PC-9 (cell line): ENCODE measurements around the gene C2orf74. TPM values are rescaled to one million over a fixed set of nuclear protein-coding genes. Genes with fewer than 3 reads are reported as not detected.
"Not testable (repeated sequence)": the region's sequence is repeated elsewhere in the genome, so short reads cannot be mapped to it uniquely, and the experiment has no call there.

Source experiments
- BruUV-seq: library from RNA; stranded (reverse); fragments of 400-500 nt; replicated peaks from 2 replicates; lab custom pipeline; 2021; lab: Mats Ljungman, UMichigan
- CTCF ChIA-PET: fragments of 300-600 bp; sonication (Branson Sonifier 250); formaldehyde crosslinking; loops from one replicate; lab custom pipeline; 2022; ENCODE audit warnings: antibody characterized with exemption; lab: Charles Lee
- POLR2A ChIA-PET: fragments of 300-600 bp; sonication (Branson Sonifier 250); formaldehyde crosslinking; loops from one replicate; lab custom pipeline; 2022; ENCODE audit warnings: antibody characterized with exemption; ENCODE audit not compliant: unreplicated experiment; lab: Charles Lee
- DNase-seq, 2 experiments: peaks; one replicate each; pipeline versions ENCODE4 v3.0.0 to v3.0.0-alpha.2; 2015 to 2022; ENCODE audit warnings: mixed read lengths in 1 of 2
- H2AFZ ChIP-seq: fragments of 200-600 bp; sonication (generic); 2 replicates; pipeline ENCODE4 v1.8.1; 2017; ENCODE audit warnings: antibody characterized with exemption
- H3F3A ChIP-seq: fragments of 200-600 bp; sonication (generic); 2 replicates; pipeline ENCODE4 v1.8.1; 2017; ENCODE audit warnings: antibody characterized with exemption, mild to moderate bottlenecking, low read depth; ENCODE audit not compliant: insufficient read depth
- H3K27ac ChIP-seq: fragments of 200-600 bp; sonication (generic); 2 replicates; pipeline ENCODE4 v1.6.1; 2016; ENCODE audit warnings: mixed run types
- H3K27me3 ChIP-seq: fragments of 200-600 bp; sonication (generic); 2 replicates; pipeline ENCODE4 v1.6.1; 2016; ENCODE audit warnings: low read depth, mixed run types; ENCODE audit not compliant: insufficient read depth
- H3K36me3 ChIP-seq: fragments of 200-600 bp; sonication (generic); 2 replicates; pipeline ENCODE4 v1.6.1; 2016; ENCODE audit warnings: low read depth, mixed run types
- H3K4me1 ChIP-seq: fragments of 200-600 bp; sonication (generic); replicated peaks from 2 replicates; pipeline ENCODE4 v1.6.1; 2016; ENCODE audit warnings: mixed run types; ENCODE audit not compliant: insufficient read depth
- H3K4me2 ChIP-seq: fragments of 200-600 bp; sonication (generic); 2 replicates; pipeline ENCODE4 v1.6.1; 2017; ENCODE audit warnings: mixed run types
- H3K4me3 ChIP-seq: fragments of 200-600 bp; sonication (generic); 2 replicates; pipeline ENCODE4 v1.6.1; 2016; ENCODE audit warnings: mixed run types
- H3K79me2 ChIP-seq: fragments of 200-600 bp; sonication (generic); 2 replicates; pipeline ENCODE4 v1.6.1; 2017; ENCODE audit warnings: low read depth, mixed run types
- H3K9me2 ChIP-seq: fragments of 200-600 bp; sonication (generic); 2 replicates; pipeline ENCODE4 v1.8.1; 2017; ENCODE audit warnings: mild to moderate bottlenecking; ENCODE audit not compliant: insufficient read depth
- H3K9me3 ChIP-seq: fragments of 200-600 bp; sonication (generic); 2 replicates; pipeline ENCODE4 v1.8.1; 2016; ENCODE audit warnings: low read depth; ENCODE audit not compliant: insufficient read depth
- H4K20me1 ChIP-seq: fragments of 200-600 bp; sonication (generic); 2 replicates; pipeline ENCODE4 v1.8.1; 2017; ENCODE audit not compliant: insufficient read depth
- EZH2 ChIP-seq: fragments of 200-600 bp; sonication (generic); IDR thresholded peaks from 2 replicates; pipeline ENCODE4 v1.8.0; 2017; ENCODE audit warnings: antibody characterized with exemption, low read depth
- intact Hi-C: fragments of 100-400 bp; cut with micrococcal nuclease; formaldehyde crosslinking; loops from one replicate; pipeline ENCODE4 v1.10.0; 2022; ENCODE audit not compliant: unreplicated experiment
- total RNA-seq: library from RNA; stranded (reverse); gene quantifications from 2 replicates; pipeline ENCODE4 v1.2.3, GENCODE V29; 2021
- TF ChIP-seq, protein P1 (sequence below): fragments of 200-600 bp; sonication (generic); conservative IDR thresholded peaks from 2 replicates; pipeline ENCODE4 v1.6.1; 2017; ENCODE audit warnings: mixed run types, antibody characterized with exemption, mild to moderate bottlenecking, moderate library complexity

The C2orf74 gene
- total RNA-seq, 1 experiment from 2014 or later: 19.2 TPM

DNA sequence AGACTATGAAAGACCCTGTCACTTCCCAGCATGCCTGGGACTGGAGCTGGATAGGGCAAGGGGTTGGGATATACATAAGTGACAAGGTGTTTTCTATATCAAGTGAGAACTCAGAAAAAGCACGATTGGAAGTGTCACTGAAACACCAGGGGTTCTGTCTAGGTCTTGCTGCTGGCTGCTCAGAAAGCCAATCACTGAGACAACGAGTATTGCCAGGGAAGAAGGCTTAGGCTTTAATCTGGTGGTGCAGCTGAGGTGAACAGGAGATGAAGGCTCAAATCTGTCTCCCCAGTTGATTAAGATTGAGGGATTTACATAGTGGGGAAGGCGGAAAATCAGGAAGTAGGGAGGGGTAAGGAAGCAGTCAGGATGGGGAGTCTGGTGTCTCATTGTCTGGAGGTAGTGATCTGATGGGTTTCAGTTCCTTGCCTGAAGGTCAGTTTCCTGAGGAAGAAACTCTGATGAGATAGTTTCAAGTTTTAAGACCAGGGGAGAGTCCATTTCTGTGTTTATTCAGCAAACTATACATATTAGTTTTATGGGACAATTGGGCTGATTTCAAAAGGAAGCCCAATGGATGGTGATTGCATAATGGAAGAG, 3.5 kb upstream of the C2orf74 start:
- no peak for DNase-seq
- no peaks in the 10 kb centered on the region for H3F3A ChIP-seq
- no peak overlapping the region for H3K4me2 ChIP-seq
- no peaks in the 10 kb centered on the region for H3K27me3 ChIP-seq
- peaks cover 14% of the 10 kb centered on the region; the same call in 1 of the 2 replicates for H3K36me3 ChIP-seq
- H3K27ac ChIP-seq: no peak overlapping the region
- CTCF ChIA-PET: no interaction called here
- POLR2A ChIA-PET: no interaction called here
- no peak overlapping the region for H2AFZ ChIP-seq
- no peaks in the 10 kb centered on the region for H3K79me2 ChIP-seq
- H3K9me3 ChIP-seq: peaks cover 4% of the 10 kb centered on the region; the same call in 1 of the 2 replicates
- H4K20me1 ChIP-seq: no peaks in the 10 kb centered on the region
- H3K4me1 ChIP-seq: no peaks in the 10 kb centered on the region
- TF ChIP-seq EZH2: no peak
- TF ChIP-seq, protein P1, sequence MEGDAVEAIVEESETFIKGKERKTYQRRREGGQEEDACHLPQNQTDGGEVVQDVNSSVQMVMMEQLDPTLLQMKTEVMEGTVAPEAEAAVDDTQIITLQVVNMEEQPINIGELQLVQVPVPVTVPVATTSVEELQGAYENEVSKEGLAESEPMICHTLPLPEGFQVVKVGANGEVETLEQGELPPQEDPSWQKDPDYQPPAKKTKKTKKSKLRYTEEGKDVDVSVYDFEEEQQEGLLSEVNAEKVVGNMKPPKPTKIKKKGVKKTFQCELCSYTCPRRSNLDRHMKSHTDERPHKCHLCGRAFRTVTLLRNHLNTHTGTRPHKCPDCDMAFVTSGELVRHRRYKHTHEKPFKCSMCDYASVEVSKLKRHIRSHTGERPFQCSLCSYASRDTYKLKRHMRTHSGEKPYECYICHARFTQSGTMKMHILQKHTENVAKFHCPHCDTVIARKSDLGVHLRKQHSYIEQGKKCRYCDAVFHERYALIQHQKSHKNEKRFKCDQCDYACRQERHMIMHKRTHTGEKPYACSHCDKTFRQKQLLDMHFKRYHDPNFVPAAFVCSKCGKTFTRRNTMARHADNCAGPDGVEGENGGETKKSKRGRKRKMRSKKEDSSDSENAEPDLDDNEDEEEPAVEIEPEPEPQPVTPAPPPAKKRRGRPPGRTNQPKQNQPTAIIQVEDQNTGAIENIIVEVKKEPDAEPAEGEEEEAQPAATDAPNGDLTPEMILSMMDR: no peak
- intact Hi-C loops: no loop called here
- no peak overlapping the region for H3K4me3 ChIP-seq
- no peaks in the 10 kb centered on the region for H3K9me2 ChIP-seq
- no TSS peak for BruUV-seq

DNA sequence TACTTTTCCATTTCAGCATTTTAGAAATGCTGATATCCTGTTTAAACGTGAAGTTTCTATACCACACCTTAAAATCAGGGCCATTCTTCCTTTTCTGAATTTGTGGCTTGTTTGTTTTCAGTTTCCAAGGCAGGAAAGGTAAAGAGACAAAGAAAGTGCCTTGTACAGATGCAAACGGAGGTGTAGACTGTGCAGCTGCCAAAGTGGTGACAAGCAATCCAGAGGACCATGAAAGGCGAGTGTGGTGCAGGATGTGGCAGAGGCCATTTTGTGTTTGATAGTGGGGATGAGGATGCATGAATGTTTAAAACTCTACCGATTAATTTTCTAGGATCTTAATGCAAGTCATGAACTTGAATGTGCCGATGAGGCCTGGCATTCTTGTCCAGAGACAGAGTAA, 733 bp downstream of the C2orf74 start:
- no peaks in the 10 kb centered on the region for H3K4me1 ChIP-seq
- no peaks in the 10 kb centered on the region for H3F3A ChIP-seq
- no peaks in the 10 kb centered on the region for H3K27me3 ChIP-seq
- ChIA-PET CTCF (no interaction called here), POLR2A (no interaction called here)
- intact Hi-C loops: no loop called here
- DNase-seq: no peak
- no peak overlapping the region for H3K27ac ChIP-seq
- H3K79me2 ChIP-seq: no peaks in the 10 kb centered on the region
- peaks cover 21% of the 10 kb centered on the region; the same call in 1 of the 2 replicates for H3K36me3 ChIP-seq
- no TSS peak for BruUV-seq
- peaks cover 4% of the 10 kb centered on the region; the same call in 1 of the 2 replicates for H3K9me3 ChIP-seq
- no peaks in the 10 kb centered on the region for H3K9me2 ChIP-seq
- H3K4me3 ChIP-seq: no peak overlapping the region
- H3K4me2 ChIP-seq: no peak overlapping the region
- H4K20me1 ChIP-seq: no peaks in the 10 kb centered on the region
- no peak overlapping the region for H2AFZ ChIP-seq
- no peak for TF ChIP-seq EZH2

GRCh38 chr2:61165082-61165481, 3.1 kb downstream of the C2orf74 start:
- CTCF ChIA-PET, H3K79me2 ChIP-seq: not testable (repeated sequence)
- H3K36me3 ChIP-seq: peaks cover 15% of the 10 kb centered on the region; the same call in 1 of the 2 replicates

GRCh38 chr2:61165946-61166345, 4.0 kb downstream of the C2orf74 start:
- Histone ChIP-seq H4K20me1 (no peaks in the 10 kb centered on the region), H2AFZ (no peak overlapping the region), H3K79me2 (no peaks in the 10 kb centered on the region), H3K27ac (no peak overlapping the region), H3F3A (no peaks in the 10 kb centered on the region), H3K4me3 (no peak overlapping the region), H3K4me2 (no peak overlapping the region), H3K9me2 (no peaks in the 10 kb centered on the region), H3K27me3 (no peaks in the 10 kb centered on the region), H3K9me3 (peaks cover 4% of the 10 kb centered on the region; the same call in 1 of the 2 replicates), H3K4me1 (no peaks in the 10 kb centered on the region), H3K36me3 (peaks cover 10% of the 10 kb centered on the region; the same call in 1 of the 2 replicates)
- intact Hi-C loops: no loop called here
- TF ChIP-seq, protein P1: no peak
- no peak for TF ChIP-seq EZH2
- CTCF ChIA-PET: interaction anchor here (0.6 kb wide), 1 partner anchor 10 kb away, joined by 3 read pairs; no protein-coding TSS in a partner anchor
- no peak for DNase-seq
- no TSS peak for BruUV-seq
- POLR2A ChIA-PET: no interaction called here

More at GRCh38 chr2:61165082-61165481, 3.1 kb downstream of the C2orf74 start:
- H2AFZ ChIP-seq, H3F3A ChIP-seq, H3K4me1 ChIP-seq, H3K27me3 ChIP-seq, BruUV-seq, H3K4me2 ChIP-seq, H3K9me3 ChIP-seq, intact Hi-C loops, H4K20me1 ChIP-seq, H3K9me2 ChIP-seq, H3K4me3 ChIP-seq, H3K27ac ChIP-seq, DNase-seq, POLR2A ChIA-PET: not testable (repeated sequence)
